K562 (cell line): ENCODE measurements around the gene LAG3. TPM values are rescaled to one million over a fixed set of nuclear protein-coding genes. Genes with fewer than 3 reads are reported as not detected.

Experiments
- GTF2A2 ChIP-seq: IDR thresholded peaks from 2 replicates; pipeline ENCODE4 v1.6.1; 2016; ENCODE audit warnings: mild to moderate bottlenecking, missing genetic modification characterization, missing compliant biosample characterization
- MXI1 ChIP-seq: IDR thresholded peaks from 2 replicates; pipeline ENCODE4 v1.6.1; 2011; ENCODE audit warnings: low read depth, mild to moderate bottlenecking, improper control_type of control experiment, low read length
- SMARCA4 ChIP-seq: fragments of 450-650 bp; IDR thresholded peaks from 2 replicates; pipeline ENCODE4 v1.6.1; 2016
- SRSF3 ChIP-seq: fragments of 200-400 bp; formaldehyde crosslinking; IDR thresholded peaks from 2 replicates; pipeline ENCODE4 v1.6.1; 2016; ENCODE audit warnings: mild to moderate bottlenecking, low read length, moderate library complexity; ENCODE audit not compliant: insufficient read depth
- TGIF2 ChIP-seq: sonication (generic); formaldehyde crosslinking; IDR thresholded peaks from 2 replicates; pipeline ENCODE4 v1.8.1; 2022; ENCODE audit warnings: mild to moderate bottlenecking, missing genetic modification reagents, moderate library complexity
- THRAP3 ChIP-seq: fragments of 450-650 bp; IDR thresholded peaks from 2 replicates; pipeline ENCODE4 v1.6.1; 2016; ENCODE audit warnings: mild to moderate bottlenecking, inconsistent platforms, borderline replicate concordance
- TSC22D4 ChIP-seq: fragments of 450-650 bp; IDR thresholded peaks from 2 replicates; pipeline ENCODE4 v1.6.1; 2016; ENCODE audit warnings: missing genetic modification characterization, missing biosample characterization, control low read depth
- ZNF785 ChIP-seq: fragments of 250-450 bp; sonication (Bioruptor Pico); IDR thresholded peaks from 2 replicates; pipeline ENCODE4 v1.4.0; 2020; ENCODE audit warnings: mild to moderate bottlenecking
- polyA plus RNA-seq, 8 experiments: library from polyadenylated mRNA; depleted of rRNA in 4 of 8; stranded (reverse) in 5 of 8; unstranded in 3 of 8; fragments of >200 nt; fragmentation: Nextera tagmentation in 2 of 8; fragmentation: Illumina TruSeq in 1 of 8; extraction: Ambion mirVana in 2 of 8; extraction: Trizol in 1 of 8; gene quantifications; 2 replicates each; pipeline versions ENCODE4 v1.2.1 to v1.2.3, GENCODE V29; 2011 to 2014; ENCODE audit warnings: inconsistent platforms in 1 of 8, missing spikeins in 1 of 8
- total RNA-seq, 7 experiments: library from RNA; depleted of rRNA in 6 of 7; stranded (reverse); fragments of >200 nt in 6 of 7; fragmentation: Illumina TruSeq in 2 of 7; extraction: Trizol in 2 of 7; gene quantifications; 2 replicates each; pipeline versions ENCODE4 v1.2.1 to v1.2.3, GENCODE V29; 2011 to 2021; ENCODE audit warnings: low replicate concordance in 1 of 7
- TF ChIP-seq, protein P1 (sequence below): fragments of 150-350 bp; IDR thresholded peaks from 2 replicates; pipeline ENCODE4 v1.6.1; 2014; ENCODE audit warnings: low read depth, mild to moderate bottlenecking, low read length, borderline replicate concordance

LAG3 gene
- total and polyA plus RNA-seq, 9 of the 15 experiments (the other 6 are each of a cell fraction or from before 2014, with no cell fraction given) = 0.07 to 0.66 (median 0.09) TPM; not detected in 1

DNA sequence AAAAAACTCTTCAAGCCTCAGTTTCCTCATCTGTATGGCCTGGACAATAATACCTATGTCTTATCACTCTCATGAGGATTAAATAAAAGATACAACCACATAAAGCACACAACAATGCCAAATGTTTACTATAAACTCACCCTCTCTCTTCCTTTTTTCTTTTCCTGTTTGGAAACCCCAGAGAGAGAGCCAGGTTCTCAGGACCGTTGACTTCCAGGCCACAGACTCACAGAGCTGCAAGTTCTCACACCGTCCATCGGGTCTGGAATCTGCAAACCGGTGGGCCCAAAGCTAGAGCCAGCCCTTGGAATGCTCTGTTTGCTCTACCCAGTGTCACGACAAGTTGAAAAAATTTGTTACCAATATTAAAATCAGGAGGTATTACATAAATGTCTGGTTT lies 12.4 kb downstream of the LAG3 start (continued):
- TF ChIP-seq SMARCA4 (no peak), SRSF3 (no peak), TSC22D4 (no peak), THRAP3 (no peak), GTF2A2 (no peak), TGIF2 (no peak), ZNF785 (CRISPR knock-in tag) (no peak), MXI1 (no peak)
- TF ChIP-seq, protein P1, sequence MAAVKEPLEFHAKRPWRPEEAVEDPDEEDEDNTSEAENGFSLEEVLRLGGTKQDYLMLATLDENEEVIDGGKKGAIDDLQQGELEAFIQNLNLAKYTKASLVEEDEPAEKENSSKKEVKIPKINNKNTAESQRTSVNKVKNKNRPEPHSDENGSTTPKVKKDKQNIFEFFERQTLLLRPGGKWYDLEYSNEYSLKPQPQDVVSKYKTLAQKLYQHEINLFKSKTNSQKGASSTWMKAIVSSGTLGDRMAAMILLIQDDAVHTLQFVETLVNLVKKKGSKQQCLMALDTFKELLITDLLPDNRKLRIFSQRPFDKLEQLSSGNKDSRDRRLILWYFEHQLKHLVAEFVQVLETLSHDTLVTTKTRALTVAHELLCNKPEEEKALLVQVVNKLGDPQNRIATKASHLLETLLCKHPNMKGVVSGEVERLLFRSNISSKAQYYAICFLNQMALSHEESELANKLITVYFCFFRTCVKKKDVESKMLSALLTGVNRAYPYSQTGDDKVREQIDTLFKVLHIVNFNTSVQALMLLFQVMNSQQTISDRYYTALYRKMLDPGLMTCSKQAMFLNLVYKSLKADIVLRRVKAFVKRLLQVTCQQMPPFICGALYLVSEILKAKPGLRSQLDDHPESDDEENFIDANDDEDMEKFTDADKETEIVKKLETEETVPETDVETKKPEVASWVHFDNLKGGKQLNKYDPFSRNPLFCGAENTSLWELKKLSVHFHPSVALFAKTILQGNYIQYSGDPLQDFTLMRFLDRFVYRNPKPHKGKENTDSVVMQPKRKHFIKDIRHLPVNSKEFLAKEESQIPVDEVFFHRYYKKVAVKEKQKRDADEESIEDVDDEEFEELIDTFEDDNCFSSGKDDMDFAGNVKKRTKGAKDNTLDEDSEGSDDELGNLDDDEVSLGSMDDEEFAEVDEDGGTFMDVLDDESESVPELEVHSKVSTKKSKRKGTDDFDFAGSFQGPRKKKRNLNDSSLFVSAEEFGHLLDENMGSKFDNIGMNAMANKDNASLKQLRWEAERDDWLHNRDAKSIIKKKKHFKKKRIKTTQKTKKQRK = no peak
- TF ChIP-seq, all 486 proteins: peak for 0
